GM19099 (cell line): ENCODE data around the gene ADAMTSL2.

Experiments
- POLR2A ChIP-seq: IDR thresholded peaks from 3 replicates; pipeline ENCODE4 v1.6.1; 2011; ENCODE audit warnings: low read depth; ENCODE audit not compliant: insufficient read length; ENCODE audit errors: extremely low read depth

Gene ADAMTSL2

DNA sequence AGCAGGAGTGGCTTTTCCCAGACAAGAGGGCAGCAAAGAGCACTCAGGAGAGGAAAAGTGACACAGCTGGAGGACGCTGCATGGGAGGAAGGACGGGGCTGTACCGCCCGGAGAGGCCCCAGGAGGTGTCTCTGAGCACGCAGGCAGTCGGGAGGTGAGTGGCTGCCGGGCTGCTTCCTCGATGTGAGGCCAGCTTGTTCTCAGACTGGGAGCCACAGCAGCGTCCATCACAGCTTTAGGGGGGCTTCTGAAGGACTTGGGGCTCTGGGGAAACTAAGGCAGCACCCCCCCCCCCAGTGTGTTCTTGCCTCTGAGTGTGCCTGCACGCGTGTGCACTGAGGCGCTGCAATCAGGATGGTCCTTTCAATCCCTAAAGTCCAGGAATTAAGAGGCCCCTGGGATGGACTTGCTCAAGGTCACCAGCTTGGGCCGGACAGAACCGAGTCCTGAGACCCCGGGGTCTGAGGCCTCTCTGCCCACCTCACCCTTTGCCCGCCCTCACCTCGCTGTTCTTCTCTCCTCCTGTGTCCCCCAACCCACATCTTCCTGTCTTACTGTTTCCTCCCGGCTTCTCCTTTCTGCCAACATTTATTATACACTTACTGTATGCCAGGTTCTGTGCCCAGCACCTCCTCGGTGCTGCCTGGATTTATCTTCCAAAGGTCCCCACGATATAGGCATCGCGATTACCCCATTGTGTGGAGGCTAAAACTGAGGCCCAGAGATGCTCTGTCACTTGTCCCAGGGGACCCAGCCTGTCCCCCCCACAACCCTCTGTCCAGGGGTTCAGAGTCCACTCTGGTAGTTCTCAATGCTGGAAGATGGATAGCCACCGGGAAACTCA lies 41.7 kb downstream of the ADAMTSL2 start:
- TF ChIP-seq POLR2A = no peak

DNA sequence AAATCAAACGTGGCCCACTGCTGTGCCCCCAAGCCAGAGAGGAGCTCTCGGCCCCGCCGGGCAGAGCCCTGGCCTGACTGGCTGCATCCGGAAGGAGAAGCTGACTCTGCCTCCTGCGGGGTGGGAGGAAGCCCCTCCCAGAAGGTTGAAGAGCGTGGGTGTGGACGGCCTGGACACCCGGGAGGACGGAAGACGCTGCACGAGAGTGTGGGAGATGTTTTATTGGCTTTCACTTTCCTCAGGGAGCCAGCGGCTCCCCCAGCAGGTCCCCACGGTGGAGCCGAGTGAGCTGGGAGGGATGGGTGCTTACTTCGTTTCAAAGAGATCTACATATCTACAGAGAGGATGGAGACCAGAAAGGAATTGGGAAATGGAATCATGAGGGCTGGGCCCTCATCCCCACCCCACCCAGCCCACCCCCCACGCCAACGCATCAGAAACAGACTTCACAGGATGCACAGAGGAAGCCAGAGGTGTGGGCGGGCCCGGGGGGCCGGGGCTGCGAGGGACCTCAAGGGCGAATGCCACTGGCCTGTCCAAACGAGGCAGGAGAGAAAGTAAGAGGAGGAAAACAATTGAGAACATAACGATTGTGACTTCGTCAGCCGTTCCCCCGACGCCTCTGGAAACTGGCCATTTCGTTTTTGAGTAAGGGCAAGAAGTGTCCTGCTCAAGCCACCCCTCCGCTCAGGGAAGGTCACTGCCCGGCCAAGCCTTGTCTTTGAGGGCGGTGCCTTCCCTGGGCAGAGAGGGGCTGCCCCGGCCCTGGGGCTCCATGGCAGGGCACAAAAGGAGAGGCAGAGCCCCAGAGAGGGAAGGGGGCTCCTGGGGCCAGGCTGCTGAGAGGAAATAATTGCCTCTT lies 42.6 kb downstream of the ADAMTSL2 start:
- no peak for TF ChIP-seq POLR2A

DNA sequence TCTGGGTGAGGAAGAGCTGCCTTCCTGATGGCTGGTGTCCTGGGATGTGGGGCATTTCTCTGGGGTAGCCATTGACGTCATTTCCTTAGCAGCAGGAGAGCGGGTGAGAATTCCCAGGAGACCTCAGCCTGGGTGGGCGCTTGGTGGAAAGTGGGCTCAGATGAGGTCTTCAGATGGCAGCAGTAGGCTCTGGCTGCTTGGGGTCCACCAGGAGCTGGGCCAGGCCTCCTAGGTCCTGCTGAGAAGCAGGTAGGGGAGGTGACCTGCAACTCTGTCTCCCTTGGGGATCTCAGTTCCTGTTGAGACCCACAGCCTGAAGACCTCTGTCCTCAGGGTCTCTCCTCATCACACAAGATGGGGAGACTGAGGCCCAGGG lies 43.2 kb downstream of the ADAMTSL2 start:
- TF ChIP-seq POLR2A = no peak

GRCh38 chr9:133578524-133579441 lies 44.3 kb downstream of the ADAMTSL2 start:
- no peak for TF ChIP-seq POLR2A

DNA sequence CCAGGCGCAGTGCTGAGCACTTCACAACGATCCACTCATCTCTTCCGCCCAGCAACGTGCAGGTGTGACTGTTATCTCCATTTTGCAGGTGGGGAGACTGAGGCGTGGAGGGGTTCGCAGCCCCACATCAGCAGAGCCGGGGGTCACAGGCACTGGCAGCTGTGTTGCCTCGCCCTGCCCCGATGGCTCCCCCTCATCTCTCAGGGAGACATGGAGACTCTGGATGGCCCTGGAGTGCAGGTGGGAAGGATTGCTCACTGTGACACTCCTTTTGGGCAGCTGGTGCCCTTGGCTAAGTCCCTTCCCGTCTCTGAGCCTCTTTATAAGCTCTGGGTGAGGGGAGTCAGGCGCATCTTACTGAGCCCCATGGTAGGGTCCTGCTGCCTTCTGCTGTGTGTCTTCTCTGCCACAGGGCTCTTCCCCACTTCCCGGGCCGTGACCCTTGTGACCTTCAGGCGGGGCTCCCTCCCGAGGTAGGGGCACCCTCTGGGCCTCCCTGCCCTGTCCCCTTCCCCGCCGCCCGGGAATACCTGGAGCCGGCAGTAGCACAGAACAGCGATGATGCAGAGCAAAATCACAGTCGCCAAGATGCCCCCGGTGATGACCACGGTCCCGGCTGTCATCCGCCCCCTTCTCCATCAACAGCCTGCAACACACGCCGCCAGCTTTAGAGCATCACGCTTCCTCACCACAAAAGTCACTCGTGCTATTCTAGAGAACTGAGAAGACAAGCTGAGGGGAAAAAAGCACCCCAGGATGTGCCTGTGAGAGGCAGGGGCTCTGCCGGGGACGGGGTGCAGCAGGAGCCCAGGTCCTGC lies 45.3 kb downstream of the ADAMTSL2 start:
- no peak for TF ChIP-seq POLR2A

- no peak for TF ChIP-seq POLR2A
Observed at GRCh38 chr9:133580419-133580738, 45.9 kb downstream of the ADAMTSL2 start.

DNA sequence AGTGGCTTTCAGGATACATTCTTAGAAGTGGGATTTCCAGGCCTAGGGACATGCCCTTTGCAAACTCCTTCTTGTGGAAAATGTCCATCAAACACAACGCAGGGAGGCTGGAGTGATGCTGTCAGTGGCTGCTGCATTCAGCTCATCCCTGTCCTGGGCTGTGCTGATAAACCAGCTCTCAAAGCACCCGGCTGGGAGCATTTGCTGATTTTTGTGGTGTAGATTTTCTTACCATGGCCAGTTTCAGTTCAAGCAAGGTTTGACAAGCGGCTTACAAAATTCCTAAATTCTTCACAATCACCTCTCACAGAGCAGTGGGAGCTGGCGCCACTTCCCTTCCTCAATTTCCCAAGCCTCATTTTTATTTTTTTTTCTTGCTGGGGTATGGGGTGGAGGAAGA lies 46.5 kb downstream of the ADAMTSL2 start:
- TF ChIP-seq POLR2A = no peak

DNA sequence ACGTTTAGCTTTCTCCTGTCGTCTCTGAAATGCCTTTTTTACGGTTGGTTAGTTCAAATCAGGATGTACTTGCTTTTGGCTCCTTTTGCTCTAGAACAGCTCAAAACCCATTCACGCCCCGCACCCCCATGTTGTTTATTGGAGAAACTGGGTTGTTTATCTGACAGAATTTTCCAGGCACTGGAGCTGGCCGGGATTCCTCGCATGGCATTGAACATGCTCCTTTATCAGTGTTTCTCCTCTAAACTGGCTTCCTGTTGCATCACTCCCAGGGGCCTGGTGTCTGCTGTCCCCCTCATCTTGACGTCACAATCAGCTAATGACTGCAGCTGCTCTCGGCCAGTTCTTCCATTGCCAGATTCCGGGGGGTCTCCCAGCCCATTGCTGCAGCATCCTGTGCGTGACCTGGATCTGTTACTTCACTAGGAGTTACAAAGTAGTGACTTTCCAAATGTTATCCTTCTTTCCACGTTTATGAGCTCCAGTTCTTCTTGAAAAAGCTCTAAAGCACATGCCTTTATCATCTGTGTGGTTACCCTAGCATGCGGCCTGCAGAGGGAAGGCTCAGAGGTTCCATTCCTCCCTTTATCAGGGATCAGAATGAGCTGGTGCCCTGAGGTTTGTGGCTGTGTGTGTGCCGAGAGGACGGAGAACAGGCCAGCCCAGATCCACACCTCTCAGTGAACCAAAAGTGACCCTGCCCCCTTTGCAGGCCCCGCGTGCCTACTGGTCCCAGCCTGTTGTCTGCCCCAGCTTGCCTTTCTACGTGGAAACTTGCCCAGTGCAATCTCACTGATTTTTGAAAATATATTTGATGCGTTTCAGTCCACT lies 47.2 kb downstream of the ADAMTSL2 start:
- no peak for TF ChIP-seq POLR2A

- no peak for TF ChIP-seq POLR2A
Observed at GRCh38 chr9:133582501-133583045, 48.1 kb downstream of the ADAMTSL2 start.

GRCh38 chr9:133583111-133583510 lies 48.6 kb downstream of the ADAMTSL2 start:
- no peak for TF ChIP-seq POLR2A

- TF ChIP-seq POLR2A = no peak
Observed at GRCh38 chr9:133583586-133583985, 49.1 kb downstream of the ADAMTSL2 start.

DNA sequence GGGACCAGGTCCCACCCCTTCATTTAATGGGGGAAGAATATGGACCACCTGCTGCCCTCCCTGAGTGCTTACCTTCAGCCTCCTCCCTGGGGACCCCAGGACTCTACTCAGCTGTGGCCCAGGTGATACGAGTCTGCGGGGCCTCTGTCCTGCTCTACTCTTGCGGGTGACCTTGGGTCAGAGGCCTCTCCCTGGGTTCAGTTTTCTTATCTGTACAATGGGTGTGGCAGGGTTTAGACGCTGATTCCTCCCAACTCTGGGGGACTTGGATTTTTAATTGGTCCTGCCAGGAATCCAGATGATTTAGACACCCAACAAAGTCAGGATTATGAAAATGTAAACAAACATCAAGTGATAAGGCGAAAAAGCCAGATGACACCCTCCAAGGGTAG lies 49.7 kb downstream of the ADAMTSL2 start:
- TF ChIP-seq POLR2A = no peak
